Kidney glomerular epithelial cell (primary cell): ENCODE results near the gene LKAAEAR1.

Source experiments
- DNase-seq: peaks from one replicate; lab custom pipeline; 2025; lab: John Stamatoyannopoulos, UW

LKAAEAR1 gene

GRCh38 chr20:64050261-64051032 lies 33.8 kb downstream of the LKAAEAR1 start:
- no peak for DNase-seq

GRCh38 chr20:64049878-64050260 lies 34.3 kb downstream of the LKAAEAR1 start:
- DNase-seq = no peak

- no peak for DNase-seq
Observed at GRCh38 chr20:64049060-64049877, 34.9 kb downstream of the LKAAEAR1 start, which contains the start of gene SOX18. SOX18 (minus strand) TSS chr20:64049639; CDS start chr20:64049516, 123 bp downstream.

- DNase-seq = no peak
Observed at GRCh38 chr20:64048402-64049044, 35.7 kb downstream of the LKAAEAR1 start.

- DNase-seq = no peak
Observed at GRCh38 chr20:64047968-64048401, 36.2 kb downstream of the LKAAEAR1 start.

- DNase-seq = no peak
Observed at GRCh38 chr20:64047046-64047389, 37.2 kb downstream of the LKAAEAR1 start.

- no peak for DNase-seq
Observed at GRCh38 chr20:64045346-64046011, 38.7 kb downstream of the LKAAEAR1 start.

- peak; percentile 8 for DNase-seq
Observed at GRCh38 chr20:64044484-64045247, 39.5 kb downstream of the LKAAEAR1 start.

- no peak for DNase-seq
Observed at GRCh38 chr20:64043768-64044167, 40.4 kb downstream of the LKAAEAR1 start.

- no peak for DNase-seq
Observed at GRCh38 chr20:64042054-64042781, 42.0 kb downstream of the LKAAEAR1 start.

- DNase-seq = no peak
Observed at GRCh38 chr20:64041781-64042053, 42.5 kb downstream of the LKAAEAR1 start.

GRCh38 chr20:64041040-64041780 lies 43.0 kb downstream of the LKAAEAR1 start:
- DNase-seq = no peak

- DNase-seq = no peak
Observed at GRCh38 chr20:64040231-64041039, 43.8 kb downstream of the LKAAEAR1 start.

- no peak for DNase-seq
Observed at GRCh38 chr20:64039293-64040160, 44.7 kb downstream of the LKAAEAR1 start.

- DNase-seq = peak; percentile 41
Observed at GRCh38 chr20:64038565-64039292, 45.5 kb downstream of the LKAAEAR1 start.

- DNase-seq = no peak
Observed at GRCh38 chr20:64038224-64038564, 46.0 kb downstream of the LKAAEAR1 start.

GRCh38 chr20:64037498-64038213 lies 46.5 kb downstream of the LKAAEAR1 start:
- no peak for DNase-seq
